NCI-H82 (cell line): ENCODE measurements around the gene EXOC1.
"Not testable (repeated sequence)": the region's sequence is repeated elsewhere in the genome, so short reads cannot be mapped to it uniquely, and the experiment has no call there.

ENCODE experiments used
- DNase-seq: peaks from one replicate; lab custom pipeline; 2025; lab: John Stamatoyannopoulos, UW

Gene EXOC1, protein sequence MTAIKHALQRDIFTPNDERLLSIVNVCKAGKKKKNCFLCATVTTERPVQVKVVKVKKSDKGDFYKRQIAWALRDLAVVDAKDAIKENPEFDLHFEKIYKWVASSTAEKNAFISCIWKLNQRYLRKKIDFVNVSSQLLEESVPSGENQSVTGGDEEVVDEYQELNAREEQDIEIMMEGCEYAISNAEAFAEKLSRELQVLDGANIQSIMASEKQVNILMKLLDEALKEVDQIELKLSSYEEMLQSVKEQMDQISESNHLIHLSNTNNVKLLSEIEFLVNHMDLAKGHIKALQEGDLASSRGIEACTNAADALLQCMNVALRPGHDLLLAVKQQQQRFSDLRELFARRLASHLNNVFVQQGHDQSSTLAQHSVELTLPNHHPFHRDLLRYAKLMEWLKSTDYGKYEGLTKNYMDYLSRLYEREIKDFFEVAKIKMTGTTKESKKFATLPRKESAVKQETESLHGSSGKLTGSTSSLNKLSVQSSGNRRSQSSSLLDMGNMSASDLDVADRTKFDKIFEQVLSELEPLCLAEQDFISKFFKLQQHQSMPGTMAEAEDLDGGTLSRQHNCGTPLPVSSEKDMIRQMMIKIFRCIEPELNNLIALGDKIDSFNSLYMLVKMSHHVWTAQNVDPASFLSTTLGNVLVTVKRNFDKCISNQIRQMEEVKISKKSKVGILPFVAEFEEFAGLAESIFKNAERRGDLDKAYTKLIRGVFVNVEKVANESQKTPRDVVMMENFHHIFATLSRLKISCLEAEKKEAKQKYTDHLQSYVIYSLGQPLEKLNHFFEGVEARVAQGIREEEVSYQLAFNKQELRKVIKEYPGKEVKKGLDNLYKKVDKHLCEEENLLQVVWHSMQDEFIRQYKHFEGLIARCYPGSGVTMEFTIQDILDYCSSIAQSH

DNA sequence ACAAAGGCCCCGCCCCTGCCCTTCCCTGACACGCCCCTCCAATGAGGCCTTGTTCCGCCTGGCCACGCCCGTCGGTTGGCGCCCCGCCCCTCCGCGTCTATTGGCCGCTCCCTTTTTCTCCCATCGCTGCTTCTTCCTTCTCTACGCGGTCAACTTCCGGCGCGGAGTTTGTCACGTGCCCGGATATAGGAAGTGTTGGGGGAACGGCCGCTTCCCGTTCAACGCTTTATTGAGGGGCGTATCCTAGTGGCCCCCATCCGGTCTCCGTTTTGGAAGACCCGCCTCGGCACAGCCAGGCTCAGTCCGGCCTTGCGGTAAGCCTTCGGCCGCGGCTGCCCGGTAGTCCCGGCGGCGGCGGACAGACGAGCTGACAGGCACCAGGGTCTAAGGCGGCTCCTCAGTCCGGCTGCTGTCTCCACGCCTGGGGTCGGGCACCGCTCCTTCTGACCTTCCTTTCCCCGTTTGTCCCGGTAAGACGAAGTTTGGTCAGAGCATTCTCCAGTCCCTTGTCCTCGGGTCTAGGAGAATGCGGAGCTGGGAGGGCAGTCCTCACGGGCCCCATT is at the start of gene EXOC1:
Gene EXOC1 (plus strand): TSS at position 165 of the 563 bp plus-strand sequence. CDS start 4,676 bp downstream, outside the sequence.
- DNase-seq = peak; percentile 98

DNA sequence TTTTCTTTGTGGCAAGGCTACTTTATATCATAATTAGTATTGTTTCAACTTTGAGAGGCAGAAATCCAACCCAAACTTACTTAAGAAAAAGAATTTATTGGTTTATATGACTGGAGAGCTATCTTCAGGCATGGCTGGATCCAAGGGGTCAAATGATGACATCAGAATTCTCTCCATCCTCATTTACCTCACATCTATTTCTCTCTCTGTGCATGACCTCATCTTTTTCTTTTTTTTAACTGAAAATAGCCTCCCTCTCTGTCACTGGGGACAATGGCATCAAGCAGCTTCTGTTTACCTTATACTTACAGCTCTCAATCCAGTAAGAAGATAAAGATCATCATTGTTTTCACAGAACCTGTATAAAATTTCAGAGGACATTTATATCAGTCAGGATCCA is 45.9 kb upstream of the EXOC1 start:
- no peak for DNase-seq

DNA sequence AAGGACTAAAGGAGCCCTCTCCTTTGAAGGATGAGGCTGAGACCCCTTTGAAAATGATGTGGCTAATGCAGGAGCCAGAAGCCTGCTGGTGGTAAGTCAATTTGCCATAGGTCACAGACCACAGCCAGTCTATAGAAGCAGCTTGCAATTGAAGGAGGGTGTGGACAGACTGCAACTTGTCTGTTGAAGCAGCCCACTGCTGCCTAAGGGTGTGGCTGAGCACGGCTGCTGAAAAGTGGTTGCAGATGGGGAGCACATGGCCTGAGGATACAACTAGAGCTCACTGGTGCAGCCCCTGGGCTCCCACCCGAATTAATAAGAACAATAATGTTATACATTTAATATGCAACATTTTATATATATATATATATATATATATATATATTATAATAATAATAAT is 45.3 kb upstream of the EXOC1 start:
- no peak for DNase-seq

GRCh38 chr4:55808632-55809031 is 44.8 kb upstream of the EXOC1 start:
- no peak for DNase-seq

- no peak for DNase-seq
These were observed 35.8 kb upstream of the EXOC1 start for GRCh38 chr4:55817691-55818090.

- no peak for DNase-seq
These were observed 33.8 kb upstream of the EXOC1 start, which contains the start of gene EXOC1L for GRCh38 chr4:55819634-55820033. EXOC1L (plus strand) TSS chr4:55819790; CDS start chr4:55820027, 237 bp downstream.

DNA sequence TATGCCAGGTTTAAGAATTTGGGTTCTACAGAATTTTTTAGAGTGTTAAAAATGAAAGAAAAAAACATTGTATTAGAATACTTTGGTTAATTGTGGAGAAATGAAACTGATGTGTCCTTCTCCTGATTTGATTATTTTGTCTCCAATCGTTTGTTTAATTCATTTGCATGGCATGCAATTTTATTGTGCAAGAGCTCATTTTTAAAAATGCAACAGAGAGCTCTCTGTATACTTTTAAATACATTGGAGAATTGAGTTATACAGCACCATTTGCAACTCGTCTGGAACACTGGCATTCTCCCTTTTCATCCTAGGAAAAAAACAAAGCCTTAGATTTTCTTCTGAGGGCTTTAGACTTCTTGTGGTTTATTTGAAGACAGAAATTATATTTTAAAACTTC is 33.2 kb upstream of the EXOC1 start:
- no peak for DNase-seq

GRCh38 chr4:55822329-55822728 is 31.1 kb upstream of the EXOC1 start:
- DNase-seq = no peak

GRCh38 chr4:55824865-55825264 is 28.6 kb upstream of the EXOC1 start:
- no peak for DNase-seq

DNA sequence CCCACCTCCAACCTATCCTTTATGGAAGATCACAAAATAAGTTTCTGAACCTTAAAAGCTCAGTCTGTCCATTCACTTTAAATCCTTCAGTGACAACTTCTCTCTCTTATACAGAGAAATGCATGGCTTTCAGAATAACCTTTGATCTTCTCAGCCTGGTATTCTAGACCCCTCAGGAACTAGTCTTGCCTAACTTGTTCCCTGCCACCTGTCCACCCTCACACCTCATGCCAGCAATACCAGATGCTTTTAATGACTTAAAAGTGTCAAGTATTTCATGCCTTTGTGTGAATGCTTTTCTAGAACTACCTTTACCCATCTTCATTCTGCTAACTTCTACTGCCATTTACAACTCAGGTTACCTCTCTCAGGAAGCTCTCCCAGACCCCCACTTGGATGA is 26.5 kb upstream of the EXOC1 start:
- no peak for DNase-seq

DNA sequence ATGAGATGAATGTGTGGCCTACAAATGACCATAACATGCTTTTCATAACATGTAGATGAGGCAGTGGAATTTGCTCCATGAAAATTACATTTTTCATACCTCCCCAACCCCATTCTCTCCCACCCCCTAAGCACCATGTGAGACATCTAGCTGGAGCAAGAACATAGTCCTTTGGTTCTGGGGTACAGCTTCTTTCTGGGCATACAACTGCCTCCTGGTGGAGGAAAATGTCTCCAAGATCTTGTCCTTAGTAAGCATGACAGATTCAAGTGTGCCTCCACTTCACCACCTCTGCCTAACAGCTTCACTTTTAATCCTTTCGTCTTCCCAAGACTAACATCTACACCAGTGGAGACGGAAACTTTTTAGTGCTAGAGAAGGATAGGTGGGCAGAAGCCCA is 25.9 kb upstream of the EXOC1 start:
- DNase-seq = no peak

DNA sequence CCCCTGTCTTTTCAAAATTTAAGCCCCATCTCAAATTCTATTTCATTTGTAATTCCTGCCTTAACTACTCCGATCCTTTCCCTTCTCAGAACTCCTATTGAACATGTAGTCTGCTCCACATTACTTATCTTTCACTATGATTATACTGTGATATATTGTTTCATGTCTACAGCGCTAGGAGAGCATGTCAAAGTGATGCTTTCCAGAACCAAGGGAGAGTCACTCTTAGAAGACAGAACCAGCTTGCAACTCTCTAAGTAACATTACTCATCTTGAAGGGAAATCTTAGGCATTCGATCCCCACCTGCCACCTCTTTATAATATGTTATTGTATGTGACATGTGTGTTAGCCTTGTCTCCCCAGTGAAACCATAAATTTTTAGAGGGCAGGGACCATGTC is 23.4 kb upstream of the EXOC1 start:
- DNase-seq = no peak

DNA sequence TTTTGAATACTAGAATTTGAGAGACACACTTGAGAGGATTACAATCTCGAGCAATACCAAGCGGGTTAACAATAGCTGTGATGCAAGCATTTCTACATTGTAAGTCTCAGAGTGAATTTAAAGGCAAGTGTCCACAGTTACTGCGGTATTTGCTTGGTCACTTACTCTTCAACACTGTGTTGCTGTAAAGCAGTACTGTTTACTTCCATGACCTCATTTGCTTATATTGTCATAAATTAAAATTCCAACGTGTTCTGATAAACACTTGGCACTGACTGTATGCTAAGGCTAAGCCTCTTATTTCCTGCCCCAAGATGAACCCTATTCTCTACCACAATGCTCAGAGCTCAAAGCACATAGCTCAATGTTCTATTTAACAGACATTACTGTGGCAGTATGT is 22.7 kb upstream of the EXOC1 start:
- peak; percentile 58 for DNase-seq

- DNase-seq = no peak
These were observed 19.2 kb upstream of the EXOC1 start for GRCh38 chr4:55834086-55834795.

DNA sequence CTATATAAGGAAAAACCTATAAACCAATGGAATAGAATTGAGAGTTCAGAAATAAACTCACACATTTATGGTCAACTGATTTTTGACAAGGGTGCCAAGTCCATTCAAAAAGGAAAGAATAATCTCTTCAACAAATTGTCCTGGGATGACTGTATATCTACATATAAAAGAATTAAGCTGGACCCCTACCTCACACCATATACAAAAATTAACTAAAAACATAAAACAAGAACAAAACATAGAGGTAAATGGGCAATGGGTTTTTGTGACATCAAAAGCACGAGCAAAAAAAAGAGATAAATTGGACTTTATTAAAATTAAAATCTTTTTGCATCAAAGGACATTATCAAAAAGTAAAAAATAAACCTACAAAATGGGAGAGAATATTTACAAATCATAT is 15.5 kb upstream of the EXOC1 start:
- DNase-seq = no peak

- no peak for DNase-seq
These were observed 15.1 kb upstream of the EXOC1 start for GRCh38 chr4:55838356-55838755.

DNA sequence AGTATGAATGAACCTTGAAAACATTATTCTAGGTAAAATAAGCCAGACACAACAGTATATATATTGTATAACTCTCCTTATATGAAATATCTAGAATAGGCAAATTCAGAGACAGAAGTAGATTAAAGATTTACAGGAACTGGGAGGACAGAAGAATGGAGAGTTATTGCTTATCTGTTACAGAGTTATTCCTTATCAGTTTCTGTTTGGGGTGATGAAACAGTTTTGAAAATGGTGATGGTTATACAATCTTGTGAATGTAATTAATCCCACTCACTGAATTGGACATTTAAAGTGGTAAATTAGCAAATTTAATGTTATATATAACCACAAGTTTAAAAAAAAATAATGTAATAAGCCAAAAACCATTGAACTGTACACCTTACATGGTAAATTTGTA is 14.5 kb upstream of the EXOC1 start:
- no peak for DNase-seq

DNA sequence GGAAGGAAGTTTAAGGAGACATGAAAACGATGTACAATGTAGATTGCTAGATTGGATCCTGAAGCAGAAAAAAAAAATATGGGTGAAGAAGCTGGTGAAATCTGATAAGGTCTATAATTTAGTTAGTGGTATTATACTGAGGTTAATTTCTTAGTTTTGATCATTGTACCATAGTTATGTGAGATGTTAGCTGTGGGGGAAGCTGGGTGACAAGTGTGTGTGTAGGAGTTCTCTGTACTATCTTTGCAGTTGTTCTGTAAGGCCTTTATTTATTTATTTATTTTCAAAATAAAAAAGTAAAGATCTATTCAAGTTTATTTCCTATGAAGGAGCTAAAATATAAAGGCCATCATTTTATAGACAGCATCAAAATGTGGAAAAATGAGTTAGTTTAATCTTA is 12.5 kb upstream of the EXOC1 start:
- no peak for DNase-seq

GRCh38 chr4:55841373-55842239 is 11.8 kb upstream of the EXOC1 start:
- not testable (repeated sequence) for DNase-seq

GRCh38 chr4:55842312-55842711 is 11.1 kb upstream of the EXOC1 start:
- not testable (repeated sequence) for DNase-seq

- DNase-seq = no peak
These were observed 3.7 kb upstream of the EXOC1 start for GRCh38 chr4:55849724-55850123.
